HG02943 (cell line): ENCODE data around the gene ACY1.

Experiments used
- ATAC-seq: cut with Tn5 transposase; IDR thresholded peaks from one replicate; pipeline ENCODE4 v1.9.1; 2021; ENCODE audit warnings: mild to moderate bottlenecking, low read depth, moderate library complexity; ENCODE audit not compliant: unreplicated experiment

The ACY1 gene

DNA sequence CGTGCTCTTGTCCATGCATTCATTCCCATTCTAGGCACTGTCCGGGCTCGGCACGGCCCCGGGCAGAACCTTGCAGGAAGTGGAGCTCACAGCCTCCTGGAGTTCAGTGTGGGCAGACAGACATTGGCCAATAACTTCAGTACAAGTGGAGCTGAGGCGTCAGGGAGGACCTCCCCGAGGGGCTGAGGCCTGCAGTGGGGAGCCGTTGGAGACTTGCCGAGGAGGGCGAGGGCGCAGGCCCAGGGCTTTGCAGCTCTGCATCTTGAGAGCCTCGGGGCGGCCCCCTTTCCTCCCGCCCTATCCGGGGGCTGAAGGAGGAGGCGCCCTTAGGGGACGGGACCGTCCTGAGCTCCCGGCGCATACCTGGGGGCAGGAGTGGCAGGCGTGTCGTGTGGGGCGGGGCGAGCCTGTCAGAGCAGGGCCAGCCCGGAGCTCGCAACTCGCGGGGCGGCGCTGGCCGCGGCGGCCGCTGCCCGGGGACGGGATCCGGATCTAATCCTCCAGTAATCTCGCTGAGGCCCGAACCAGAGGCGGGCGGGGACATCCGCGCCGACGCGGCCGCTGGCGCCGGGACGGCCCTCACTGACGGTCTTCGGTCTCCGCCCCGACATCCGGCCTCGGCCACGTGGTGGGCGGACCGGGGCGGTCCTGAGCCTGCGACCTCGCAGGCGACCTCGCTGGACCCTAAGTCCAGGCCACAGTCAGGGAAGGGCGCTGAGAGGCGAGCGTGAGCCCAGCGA is at the start of gene ACY1:
ACY1 (plus strand) TSS at position 698 of the 740 bp plus-strand sequence. CDS start 530 bp downstream, outside the sequence.
- peak; percentile 52 for ATAC-seq

DNA sequence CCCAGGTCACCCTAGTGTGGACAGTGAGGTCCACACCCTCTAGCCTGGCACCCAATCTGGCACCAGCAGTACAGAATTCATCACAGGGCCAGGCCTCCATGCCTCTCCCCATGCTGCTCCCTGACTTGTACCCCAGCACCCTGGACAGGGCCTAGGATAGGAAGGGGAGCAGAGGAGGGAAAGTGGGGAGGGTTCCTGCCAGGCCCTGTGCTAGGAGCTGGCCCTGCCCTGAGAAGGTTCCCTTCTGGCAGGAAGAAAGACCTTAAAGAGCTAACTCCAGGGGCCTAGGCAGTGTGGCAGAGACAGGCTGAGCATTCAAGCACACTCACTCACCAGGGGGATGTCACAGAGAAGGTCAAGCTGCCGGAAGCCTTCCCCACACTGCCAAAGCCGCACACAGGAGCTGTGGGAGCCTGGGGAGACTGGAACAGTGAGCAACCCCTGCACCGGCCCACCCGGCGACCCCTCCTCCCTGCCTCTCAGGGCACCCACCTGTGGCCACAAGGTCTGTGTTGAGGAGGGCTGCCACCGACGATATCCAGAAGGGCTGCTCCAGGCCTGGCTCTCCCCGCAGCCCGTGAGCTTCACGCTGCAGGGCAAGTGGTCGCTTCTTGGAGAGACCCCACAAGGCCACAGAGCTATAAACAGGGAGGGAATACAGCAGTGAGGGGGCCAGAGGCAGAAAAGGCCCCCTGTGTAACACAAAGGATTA is 49.0 kb upstream of the ACY1 start:
- no peak for ATAC-seq

DNA sequence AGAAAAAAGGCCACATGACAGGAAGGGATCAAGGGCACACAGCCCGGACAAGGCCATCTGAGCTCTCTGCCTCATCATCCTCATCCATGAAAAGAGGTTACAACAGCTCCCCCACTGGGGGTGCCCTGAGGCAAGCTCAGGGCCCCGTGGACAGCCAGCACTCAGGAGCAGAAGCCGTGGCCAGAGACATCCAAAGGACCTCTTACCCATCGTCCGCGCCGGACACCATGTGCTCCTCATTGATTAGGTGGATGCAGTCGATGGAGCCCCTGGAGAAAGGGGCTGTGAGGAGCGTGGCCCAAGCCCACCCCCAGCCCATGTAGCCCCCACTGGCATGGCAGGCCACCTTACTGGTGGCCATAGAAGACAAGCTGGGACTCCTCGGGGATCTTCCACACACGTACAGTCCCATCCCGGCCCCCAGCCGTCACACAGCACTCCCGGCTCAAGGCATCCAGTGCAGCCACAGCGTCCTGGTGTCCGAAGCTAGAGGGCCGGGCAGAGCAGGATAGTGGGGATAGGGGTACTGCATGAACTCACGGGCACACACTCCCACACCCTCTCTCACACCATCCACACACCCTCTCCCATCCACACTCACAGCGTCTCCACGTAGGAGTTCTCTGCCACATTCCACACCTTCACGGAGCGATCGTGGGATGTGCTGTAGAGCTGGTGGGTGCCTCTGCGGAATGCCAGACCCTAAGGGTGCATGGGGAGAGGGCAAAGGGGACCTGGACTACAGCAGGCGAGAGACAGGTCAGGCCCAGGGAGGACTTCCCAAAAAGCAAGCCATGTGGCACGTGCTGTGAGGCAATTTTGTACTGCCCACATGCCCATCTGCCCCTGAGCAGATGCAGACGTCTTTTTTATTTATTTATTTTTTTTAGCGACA is 48.1 kb upstream of the ACY1 start:
- ATAC-seq, result no peak

DNA sequence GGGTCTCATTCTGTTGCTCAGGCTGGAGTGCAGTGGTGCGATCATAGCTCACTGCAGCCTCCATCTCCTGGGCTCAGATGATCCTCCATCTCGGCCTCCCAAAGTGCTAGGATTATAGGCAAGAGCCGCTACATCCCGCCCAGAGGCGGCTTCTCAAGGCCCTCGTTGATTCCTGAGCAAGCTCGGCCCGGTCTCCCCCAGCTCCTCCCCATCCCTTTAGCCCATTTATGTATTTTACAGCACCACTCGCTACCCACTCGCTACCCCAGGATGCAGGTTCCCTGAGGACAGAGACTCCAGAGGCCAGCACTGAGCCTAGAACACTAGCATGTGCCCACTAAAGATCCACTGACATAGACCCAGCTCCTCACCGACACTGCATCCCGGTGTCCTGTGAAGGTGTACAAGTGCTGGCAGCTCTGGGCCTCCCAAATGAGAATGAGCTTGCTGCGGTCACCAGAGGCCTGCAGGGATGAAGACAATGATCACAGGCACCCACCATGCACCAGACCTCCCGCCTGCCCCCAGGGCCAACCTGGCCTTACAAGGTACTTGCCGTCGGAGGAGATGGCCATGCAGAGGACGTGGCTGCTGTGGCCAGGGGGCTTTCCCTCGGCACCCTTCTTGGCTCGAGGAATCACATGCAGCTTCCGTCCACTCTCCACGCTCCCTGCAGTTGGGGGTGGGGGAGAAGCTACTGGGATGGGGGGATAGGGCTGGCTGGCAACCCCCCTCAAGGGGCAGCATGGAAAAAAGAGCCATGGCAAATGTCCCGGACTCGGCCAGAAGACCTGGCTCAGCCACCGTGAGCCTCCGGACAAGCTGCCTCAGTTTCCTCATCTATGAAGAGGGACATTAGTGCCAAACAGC is 47.2 kb upstream of the ACY1 start:
- no peak for ATAC-seq

DNA sequence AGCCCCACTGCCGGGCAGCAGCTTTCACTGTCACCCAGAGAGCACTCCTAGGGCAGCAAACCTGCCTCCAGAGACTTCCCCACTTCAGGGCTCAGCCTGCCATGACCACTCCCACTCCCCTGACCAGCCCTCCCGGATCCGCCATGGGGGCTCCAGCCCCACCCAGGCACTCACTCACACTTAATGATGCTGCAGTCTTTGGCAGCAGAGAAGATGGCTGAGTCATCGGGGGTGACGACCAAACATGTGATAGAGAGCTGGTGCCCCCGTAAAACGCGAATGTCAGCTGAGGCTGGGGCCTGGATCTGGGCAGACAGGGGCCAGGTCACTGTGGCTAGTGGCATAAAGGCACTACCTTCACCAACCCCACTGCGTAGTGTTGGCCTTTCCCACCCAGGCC is 46.3 kb upstream of the ACY1 start:
- no peak for ATAC-seq

DNA sequence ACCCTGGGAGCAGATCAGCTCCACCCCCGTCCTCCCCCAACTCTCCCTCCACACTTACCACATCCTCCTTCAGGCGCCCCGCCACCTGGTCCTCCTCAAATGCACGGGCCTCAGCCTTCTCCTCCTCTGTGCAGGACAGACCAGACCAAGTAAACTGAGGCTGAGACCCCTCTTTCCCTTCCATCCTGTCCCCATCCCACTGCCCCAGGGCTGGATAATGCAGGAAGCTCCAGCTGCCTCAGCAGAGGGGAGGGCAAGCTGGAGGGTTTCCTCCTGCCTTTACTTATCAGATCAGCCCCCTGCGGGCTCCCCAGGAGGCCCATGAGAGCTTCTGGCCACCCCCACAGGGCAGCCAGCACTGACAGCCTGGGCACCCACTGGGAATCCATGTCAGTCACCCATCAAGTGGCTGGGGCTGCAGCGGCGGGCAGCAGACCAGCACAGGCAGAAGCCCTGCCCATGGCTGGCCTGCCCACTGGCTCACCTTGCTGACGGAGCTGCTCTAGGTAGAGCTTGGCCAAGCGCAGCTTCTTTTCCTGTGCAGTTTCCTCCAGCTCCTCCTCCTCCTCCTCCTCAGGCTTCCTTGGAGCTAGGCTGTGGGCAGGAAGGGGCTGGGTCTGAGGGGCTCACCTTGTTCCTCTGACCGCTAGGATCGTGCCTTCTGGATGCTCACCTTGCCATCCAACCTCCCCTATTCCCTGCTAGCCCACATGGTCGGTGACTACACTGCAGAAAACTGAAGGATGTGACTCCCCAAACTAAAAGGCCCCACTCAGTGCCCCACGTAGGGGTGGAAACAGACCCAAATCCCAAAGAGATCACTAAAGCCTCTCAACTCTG is 45.5 kb upstream of the ACY1 start:
- ATAC-seq, result no peak

DNA sequence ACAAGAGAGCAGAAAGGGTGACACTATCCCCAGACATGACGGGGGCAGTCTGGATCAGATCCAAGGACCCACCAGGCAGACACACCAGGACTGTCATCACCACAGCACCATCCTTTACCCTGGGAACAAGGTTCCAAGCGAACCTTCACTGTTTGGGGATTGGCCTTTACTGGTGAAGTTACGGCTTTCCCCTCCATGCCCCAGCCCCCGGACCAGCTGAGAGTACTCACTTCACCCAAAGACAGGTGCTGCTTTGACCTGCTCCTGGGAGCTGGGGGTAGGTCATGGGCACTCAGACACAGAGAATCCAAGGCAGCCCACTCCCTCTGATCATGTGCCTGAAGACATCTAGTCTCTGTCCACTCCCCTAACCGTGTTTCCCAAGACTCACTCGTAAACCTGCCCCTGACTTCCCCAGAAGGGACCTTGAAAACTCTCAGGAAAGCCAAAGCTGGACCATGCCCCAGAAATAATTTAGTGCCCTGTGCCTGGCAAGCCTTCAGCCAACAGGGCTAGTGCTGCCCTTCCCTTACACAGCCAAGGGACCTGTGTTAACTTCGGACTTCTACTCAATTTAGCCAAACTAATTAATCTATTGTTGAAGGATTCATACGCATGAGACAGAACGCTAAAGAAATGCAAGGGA is 44.4 kb upstream of the ACY1 start:
- no peak for ATAC-seq

DNA sequence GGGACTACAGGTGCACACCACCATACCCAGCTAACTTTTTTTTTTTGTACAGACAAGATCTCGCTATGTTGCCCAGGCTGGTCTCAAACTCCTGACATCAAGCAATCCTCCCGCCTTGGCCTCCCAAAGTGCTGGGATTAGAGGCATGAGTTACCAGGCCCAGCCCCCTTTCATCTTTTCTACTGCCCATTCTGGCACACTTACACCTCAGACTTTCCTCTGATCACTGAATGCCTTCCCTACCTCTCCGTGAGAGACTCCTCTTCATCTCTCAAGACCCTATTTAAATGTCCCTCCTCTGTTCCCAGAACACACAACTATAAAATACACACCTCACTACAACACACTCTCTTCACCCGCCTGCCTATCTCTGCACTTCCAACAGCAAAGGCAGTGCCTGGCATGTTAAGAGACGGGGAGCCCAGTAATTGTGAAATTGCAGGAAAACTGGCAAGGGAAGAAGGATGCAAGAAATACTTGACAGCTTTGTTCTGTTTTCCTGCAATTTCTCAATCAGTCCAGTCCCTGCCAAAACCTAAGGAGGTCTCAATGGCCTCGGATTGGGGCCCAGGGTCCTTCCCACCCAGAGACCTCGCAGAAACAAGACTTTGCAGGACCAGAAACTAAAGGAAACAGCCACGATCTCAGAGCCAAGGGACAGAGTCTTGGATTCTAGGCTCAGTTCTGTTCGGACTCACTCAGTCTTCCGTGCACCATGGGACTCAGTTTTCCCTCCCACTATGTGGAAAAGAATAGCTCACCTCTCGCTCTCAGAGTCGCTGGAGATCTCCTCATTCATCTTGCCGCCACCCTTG is 42.5 kb upstream of the ACY1 start:
- no peak for ATAC-seq

DNA sequence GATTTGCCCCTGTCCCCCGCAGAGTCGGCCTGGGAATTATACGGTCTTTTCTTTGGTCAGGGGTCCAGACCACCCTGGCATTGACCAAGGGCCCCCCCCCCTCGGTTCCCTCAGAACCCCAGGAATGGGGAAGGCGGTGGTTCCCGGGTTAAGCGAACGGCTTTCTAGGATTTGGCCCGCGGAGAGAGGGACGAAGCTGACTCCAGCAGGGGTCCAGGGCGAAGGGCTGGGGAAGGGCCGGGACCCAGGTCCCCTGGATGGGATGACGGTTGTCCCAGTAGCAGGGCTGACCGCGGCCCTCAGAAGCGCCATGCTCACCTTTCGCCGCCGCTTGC is 41.9 kb upstream of the ACY1 start:
- ATAC-seq, result peak; percentile 0

DNA sequence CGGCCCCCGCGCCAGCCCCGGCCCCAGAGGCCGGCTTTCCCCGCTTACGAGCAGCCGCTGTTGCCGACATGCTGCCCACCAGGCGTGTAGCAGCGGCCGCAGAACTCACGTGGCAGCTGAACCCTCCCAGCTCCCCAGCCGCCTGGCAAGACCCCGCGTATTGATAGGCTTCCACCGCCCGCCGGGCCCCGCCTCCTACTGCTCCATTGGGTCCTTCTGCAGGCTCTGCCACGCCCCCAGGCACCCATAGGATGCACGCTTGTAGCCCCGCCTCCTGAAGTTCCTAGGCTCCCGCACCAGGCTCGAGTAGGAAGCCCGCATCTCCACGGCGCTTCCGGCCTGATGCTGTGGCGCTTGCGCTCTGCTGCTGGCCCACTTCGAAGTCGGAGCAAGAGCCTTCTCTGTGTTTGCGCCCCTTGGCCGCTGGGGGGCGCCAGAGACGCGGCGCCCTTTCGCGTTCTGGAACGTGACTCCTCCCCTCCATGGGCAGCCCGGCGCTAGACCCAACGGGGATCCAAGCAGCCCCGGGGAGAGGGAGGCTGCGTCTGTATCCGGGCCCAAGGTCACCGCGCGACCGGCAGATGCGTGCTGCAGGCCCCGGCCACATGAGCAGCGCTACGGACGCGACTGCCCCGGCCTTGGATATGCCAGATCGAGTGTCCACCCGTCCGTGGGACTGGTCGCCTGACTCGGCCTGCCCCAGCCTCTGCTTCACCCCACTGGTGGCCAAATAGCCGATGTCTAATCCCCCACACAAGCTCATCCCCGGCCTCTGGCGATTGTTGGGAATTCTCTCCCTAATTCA is 41.3 kb upstream of the ACY1 start, which contains the start of the genes PARP3 and RRP9:
PARP3 (plus strand) TSS at position 566 of the 805 bp plus-strand sequence. CDS start 993 bp downstream, outside the sequence.
RRP9 (minus strand) TSS at position 107 of the 805 bp plus-strand sequence; CDS start at position 70, 37 bp downstream.
- ATAC-seq, result peak; percentile 83

DNA sequence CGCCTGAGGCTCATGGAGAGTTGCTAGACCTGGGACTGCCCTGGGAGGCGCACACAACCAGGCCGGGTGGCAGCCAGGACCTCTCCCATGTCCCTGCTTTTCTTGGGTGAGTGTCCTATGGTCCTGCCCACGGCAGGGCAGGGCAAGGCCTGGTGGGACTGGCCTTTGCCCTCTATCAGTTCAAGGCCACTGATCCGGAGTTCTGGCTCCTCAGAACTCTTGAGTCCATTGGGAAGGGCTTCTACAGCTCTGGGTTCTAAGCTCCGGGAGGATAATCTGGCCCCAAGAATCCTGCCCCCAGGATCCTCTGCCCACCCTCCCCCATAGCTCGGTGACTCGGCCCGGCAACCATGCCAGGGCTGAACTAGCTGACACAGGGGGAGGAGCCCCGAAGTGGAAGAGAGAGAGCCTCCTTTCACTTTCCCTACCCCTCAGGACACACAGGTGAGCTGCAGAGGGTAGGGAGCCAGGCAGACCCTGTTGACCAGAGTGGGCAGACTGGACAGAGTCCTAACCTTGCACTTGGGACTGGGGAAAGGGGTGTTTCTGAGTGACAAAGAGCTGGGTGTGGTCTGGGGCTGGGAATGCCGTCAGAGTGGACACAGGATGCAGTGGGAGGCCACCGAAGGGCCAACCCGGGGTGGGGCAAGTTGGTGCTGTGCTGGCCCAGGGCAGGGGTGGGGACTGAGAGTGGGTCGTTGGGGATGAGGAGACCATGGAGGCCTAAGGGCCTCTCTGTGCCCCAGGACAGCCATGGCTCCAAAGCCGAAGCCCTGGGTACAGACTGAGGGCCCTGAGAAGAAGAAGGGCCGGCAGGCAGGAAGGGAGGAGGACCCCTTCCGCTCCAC is 40.5 kb upstream of the ACY1 start:
- ATAC-seq, result no peak

DNA sequence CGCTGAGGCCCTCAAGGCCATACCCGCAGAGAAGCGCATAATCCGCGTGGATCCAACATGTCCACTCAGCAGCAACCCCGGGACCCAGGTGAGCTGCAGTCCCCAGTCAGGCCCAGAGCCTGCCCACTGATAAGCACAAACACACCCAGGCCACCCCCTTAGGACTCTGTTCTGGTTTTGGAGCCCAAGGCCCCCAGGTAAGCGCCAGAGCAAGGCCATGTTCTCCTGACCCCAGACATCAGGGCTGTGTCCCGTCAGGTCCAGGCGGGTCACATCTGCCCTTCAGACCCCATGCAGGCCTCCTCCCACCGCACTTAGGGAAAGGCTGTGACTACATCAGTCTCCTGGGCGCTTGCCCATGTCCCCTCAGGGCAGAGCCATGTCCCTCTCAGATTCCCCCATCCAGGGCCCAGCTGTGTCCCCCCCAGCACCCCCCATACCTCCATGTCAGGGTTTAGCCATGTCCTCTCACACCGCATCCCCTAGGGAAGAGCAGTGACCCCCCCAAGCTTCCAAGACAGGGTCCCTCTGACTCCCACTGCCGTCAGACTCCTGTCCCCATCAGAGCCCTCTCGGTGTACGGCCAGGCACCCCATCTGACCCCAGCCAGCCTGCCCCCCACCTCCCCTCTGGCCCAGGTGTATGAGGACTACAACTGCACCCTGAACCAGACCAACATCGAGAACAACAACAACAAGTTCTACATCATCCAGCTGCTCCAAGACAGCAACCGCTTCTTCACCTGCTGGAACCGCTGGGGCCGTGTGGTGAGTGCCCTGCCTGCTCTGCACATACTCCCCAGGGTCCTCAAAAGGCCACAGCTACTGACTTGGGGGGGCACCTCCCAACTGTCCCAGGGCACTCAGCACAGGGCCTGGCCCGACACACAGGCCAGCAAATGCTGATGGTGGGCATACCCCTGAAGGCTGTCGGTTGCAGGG is 39.6 kb upstream of the ACY1 start:
- ATAC-seq, result no peak

DNA sequence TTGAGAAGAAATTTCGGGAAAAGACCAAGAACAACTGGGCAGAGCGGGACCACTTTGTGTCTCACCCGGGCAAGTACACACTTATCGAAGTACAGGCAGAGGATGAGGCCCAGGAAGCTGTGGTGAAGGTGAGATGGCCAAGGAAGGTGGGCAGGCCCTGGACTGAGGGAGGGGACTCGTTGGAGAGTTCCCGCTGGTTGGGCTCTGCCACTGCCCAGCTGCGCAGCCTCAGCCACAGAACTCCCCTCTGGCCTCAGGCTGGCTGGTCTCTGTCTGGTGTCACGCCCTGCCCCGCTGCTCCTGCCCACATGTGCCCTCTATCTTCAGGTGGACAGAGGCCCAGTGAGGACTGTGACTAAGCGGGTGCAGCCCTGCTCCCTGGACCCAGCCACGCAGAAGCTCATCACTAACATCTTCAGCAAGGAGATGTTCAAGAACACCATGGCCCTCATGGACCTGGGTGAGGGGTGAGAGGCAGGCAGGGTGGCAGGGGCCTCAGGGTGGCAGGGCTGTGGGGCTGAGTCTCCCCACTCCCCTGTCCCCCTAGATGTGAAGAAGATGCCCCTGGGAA is 38.8 kb upstream of the ACY1 start:
- ATAC-seq, result no peak

DNA sequence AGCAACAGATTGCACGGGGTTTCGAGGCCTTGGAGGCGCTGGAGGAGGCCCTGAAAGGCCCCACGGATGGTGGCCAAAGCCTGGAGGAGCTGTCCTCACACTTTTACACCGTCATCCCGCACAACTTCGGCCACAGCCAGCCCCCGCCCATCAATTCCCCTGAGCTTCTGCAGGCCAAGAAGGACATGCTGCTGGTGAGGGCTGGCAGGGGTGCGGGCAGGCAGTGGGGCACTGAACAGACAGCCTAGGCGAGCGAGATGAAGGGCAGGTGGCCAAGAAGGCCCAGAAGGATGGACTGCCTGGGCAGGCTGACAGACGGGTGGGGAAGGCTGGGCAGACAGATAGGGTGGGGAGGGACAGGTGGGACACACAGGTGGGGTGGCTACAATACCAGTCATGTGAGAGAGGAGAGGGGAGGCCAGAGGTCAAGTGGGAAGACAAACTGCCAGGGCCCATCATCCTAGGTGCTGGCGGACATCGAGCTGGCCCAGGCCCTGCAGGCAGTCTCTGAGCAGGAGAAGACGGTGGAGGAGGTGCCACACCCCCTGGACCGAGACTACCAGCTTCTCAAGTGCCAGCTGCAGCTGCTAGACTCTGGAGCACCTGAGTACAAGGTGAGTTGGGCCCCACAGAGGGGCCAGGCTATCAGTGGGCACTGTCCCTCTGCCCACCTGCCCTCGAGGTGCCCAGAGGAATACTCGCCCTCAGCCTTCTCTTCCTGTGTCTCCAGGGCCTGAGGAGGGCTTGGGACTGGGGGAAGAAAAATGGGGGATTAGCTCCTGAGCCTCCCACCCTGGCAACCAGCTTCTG is 38.1 kb upstream of the ACY1 start:
- no peak for ATAC-seq
